ENCODE data around the gene WARS2.

GRCh38 chr1:119139403-119139802 lies 1.1 kb downstream of the WARS2 start:
- TF ChIP-seq CTCF (conservative IDR thresholded peaks at IDR 0.05; ENCODE audit: low read length), result no peak
- no peak for TF ChIP-seq EZH2phosphoT487 (IDR thresholded peaks at IDR 0.05; ENCODE audit: borderline replicate concordance, low read depth, low read length)
